HepG2 (cell line): ENCODE results near the gene BAMBI. TPM values are rescaled to one million over a fixed set of nuclear protein-coding genes. Genes with fewer than 3 reads are reported as not detected.

Source experiments
- ATAC-seq: fragments of 200-7000 bp; cut with Tn5 transposase; 3 replicates; pipeline ENCODE4 v1.9.1; 2020; ENCODE audit warnings: mild to moderate bottlenecking, moderate library complexity
- BruUV-seq: library from RNA; stranded (reverse); fragments of 400-500 nt; replicated peaks from 2 replicates; lab custom pipeline; 2021; lab: Mats Ljungman, UMichigan
- CTCF ChIA-PET: fragments of 300-600 bp; formaldehyde crosslinking; extraction: SDS; loops from one replicate; lab custom pipeline; 2021; ENCODE audit warnings: low total read pairs, inconsistent platforms, low intra/inter-chr PET ratio; lab: Yijun Ruan, JAX
- POLR2A ChIA-PET: fragments of 350-600 bp; sonication (Branson Sonifier 250); formaldehyde crosslinking; loops from one replicate; lab custom pipeline; 2020; ENCODE audit warnings: antibody characterized with exemption, inconsistent platforms; lab: Yijun Ruan, JAX
- DNase-seq: peaks from one replicate; pipeline ENCODE4 v3.0.0-alpha.2; 2015; ENCODE audit warnings: low spot score
- FAIRE-seq: peaks from 3 replicates; lab custom pipeline; 2011; peaks lifted over from hg19 to GRCh38; lab: Jason Lieb, UNC
- H2AFZ ChIP-seq: one replicate; pipeline ENCODE4 v1.6.1; 2011; ENCODE audit warnings: low read length, inconsistent platforms
- H3K27ac ChIP-seq: fragments of 300-600 bp; 3 replicates; pipeline ENCODE4 v1.8.0; 2011; ENCODE audit warnings: mixed run types, mild to moderate bottlenecking, mixed read lengths, low read length, inconsistent platforms; ENCODE audit not compliant: insufficient read depth; ENCODE audit errors: extremely low read length
- H3K27me3 ChIP-seq, 2 experiments: fragments of 200-600 bp in 1 of 2; 2 replicates in 1 of 2; 3 replicates in 1 of 2; pipeline versions ENCODE4 v1.6.0 to v1.8.0; 2011; ENCODE audit warnings: low read length in 2 of 2, mild to moderate bottlenecking in 2 of 2, moderate library complexity in 2 of 2, inconsistent platforms in 1 of 2; ENCODE audit not compliant: insufficient read depth in 2 of 2, control insufficient read depth in 1 of 2
- H3K36me3 ChIP-seq, 2 experiments: fragments of 200-600 bp in 1 of 2; replicated peaks in 1 of 2; 2 replicates in 1 of 2; 3 replicates in 1 of 2; pipeline versions ENCODE4 v1.5.1 to v1.8.0; 2011; ENCODE audit warnings: low read length in 2 of 2, inconsistent platforms in 1 of 2; ENCODE audit not compliant: insufficient read depth in 2 of 2, control insufficient read depth in 1 of 2
- H3K4me1 ChIP-seq: 2 replicates; pipeline ENCODE4 v1.5.1; 2012; ENCODE audit warnings: low read length, inconsistent platforms; ENCODE audit not compliant: insufficient read depth
- H3K4me2 ChIP-seq: 2 replicates; pipeline ENCODE4 v1.6.0; 2011; ENCODE audit warnings: low read depth, low read length, inconsistent platforms
- H3K4me3 ChIP-seq, 3 experiments: fragments of 200-600 bp in 1 of 3; sonication (generic), shearing (Covaris generic) in 1 of 3; replicated peaks in 1 of 3; 2 replicates each; pipeline ENCODE4 v1.5.1; 2011 to 2016; ENCODE audit warnings: low read length in 3 of 3, inconsistent platforms in 2 of 3, low read depth in 2 of 3, mild to moderate bottlenecking in 2 of 3, control low read depth in 1 of 3, mixed read lengths in 1 of 3; ENCODE audit not compliant: insufficient read depth in 1 of 3
- H3K79me2 ChIP-seq: one replicate; pipeline ENCODE4 v1.6.1; 2011; ENCODE audit warnings: low read length, inconsistent platforms; ENCODE audit not compliant: insufficient read depth
- H3K9ac ChIP-seq: 2 replicates; pipeline ENCODE4 v1.6.0; 2011; ENCODE audit warnings: mild to moderate bottlenecking, low read depth, low read length, inconsistent platforms; ENCODE audit not compliant: insufficient read depth
- H3K9me3 ChIP-seq: 2 replicates; pipeline ENCODE4 v1.5.1; 2012; ENCODE audit warnings: mild to moderate bottlenecking, low read length
- H4K20me1 ChIP-seq: 2 replicates; pipeline ENCODE4 v1.6.0; 2011; ENCODE audit warnings: inconsistent platforms, mild to moderate bottlenecking, low read length, moderate library complexity; ENCODE audit not compliant: insufficient read depth
- ETS1 ChIP-seq: sonication (generic); formaldehyde crosslinking; IDR thresholded peaks from 2 replicates; pipeline ENCODE4 v1.4.0; 2020; ENCODE audit warnings: missing genetic modification reagents
- POLR2G ChIP-seq: fragments of 200-400 bp; formaldehyde crosslinking; IDR thresholded peaks from 2 replicates; pipeline ENCODE4 v1.6.1; 2018; ENCODE audit warnings: mild to moderate bottlenecking, low read depth, low read length, moderate library complexity
- TCF7 ChIP-seq: sonication (generic); IDR thresholded peaks from 2 replicates; pipeline ENCODE4 v1.6.1; 2016; ENCODE audit warnings: antibody characterized with exemption, low read depth
- TEAD3 ChIP-seq: optimal IDR thresholded peaks from 2 replicates; pipeline ENCODE3; 2016; ENCODE audit warnings: borderline replicate concordance
- ZKSCAN8 ChIP-seq: IDR thresholded peaks from 2 replicates; pipeline ENCODE4 v1.6.1; 2016; ENCODE audit warnings: borderline replicate concordance, missing genetic modification reagents, missing compliant biosample characterization
- ZNF329 ChIP-seq: sonication (generic); formaldehyde crosslinking; IDR thresholded peaks from 2 replicates; pipeline ENCODE4 v1.9.0; 2021; ENCODE audit warnings: low read depth, mild to moderate bottlenecking, missing genetic modification reagents
- WGBS: methylation state at CpG from one replicate; pipeline ENCODE4 v1.1.6; 2017; ENCODE audit warnings: low lambda C conversion rate; 5-methylcytosine and 5-hydroxymethylcytosine counted together
- in situ Hi-C: cut with HindIII; loops from 2 replicates; pipeline ENCODE4 v1.10.0; 2017; ENCODE audit warnings: low pct_unique_long_range_greater_than_20kb; ENCODE audit not compliant: extremely low pct_ligation_motif_present
- intact Hi-C: fragments of 100-400 bp; cut with micrococcal nuclease; formaldehyde crosslinking; loops from one replicate; pipeline ENCODE4 v1.10.0; 2022; ENCODE audit not compliant: unreplicated experiment
- polyA plus RNA-seq, 8 experiments: library from polyadenylated mRNA; depleted of rRNA in 3 of 8; stranded (reverse) in 7 of 8; unstranded in 1 of 8; fragments of >200 nt; fragmentation: Illumina TruSeq in 4 of 8; extraction: Trizol in 4 of 8; gene quantifications; 2 replicates each; pipeline versions ENCODE4 v1.2.1 to v1.2.3, GENCODE V29; 2011 to 2016; ENCODE audit warnings: low read depth in 4 of 8, missing spikeins in 1 of 8, mixed read lengths in 1 of 8; ENCODE audit not compliant: insufficient read depth in 1 of 8
- total RNA-seq, 5 experiments: library from RNA; depleted of rRNA; stranded (reverse); fragments of >200 nt; fragmentation: Illumina TruSeq; extraction: Trizol; gene quantifications; 2 replicates each; pipeline ENCODE4 v1.2.3, GENCODE V29; 2016; ENCODE audit warnings: low read depth in 1 of 5
- TF ChIP-seq, protein P1 (sequence below): sonication (generic); formaldehyde crosslinking; IDR thresholded peaks from 2 replicates; pipeline ENCODE4 v1.8.1; 2023; ENCODE audit warnings: mild to moderate bottlenecking, missing genetic modification reagents

Gene BAMBI
- total and polyA plus RNA-seq, 2 of the 13 experiments (the other 11 are each of a cell fraction or from before 2014, with no cell fraction given): 12.0 to 23.6 TPM

DNA sequence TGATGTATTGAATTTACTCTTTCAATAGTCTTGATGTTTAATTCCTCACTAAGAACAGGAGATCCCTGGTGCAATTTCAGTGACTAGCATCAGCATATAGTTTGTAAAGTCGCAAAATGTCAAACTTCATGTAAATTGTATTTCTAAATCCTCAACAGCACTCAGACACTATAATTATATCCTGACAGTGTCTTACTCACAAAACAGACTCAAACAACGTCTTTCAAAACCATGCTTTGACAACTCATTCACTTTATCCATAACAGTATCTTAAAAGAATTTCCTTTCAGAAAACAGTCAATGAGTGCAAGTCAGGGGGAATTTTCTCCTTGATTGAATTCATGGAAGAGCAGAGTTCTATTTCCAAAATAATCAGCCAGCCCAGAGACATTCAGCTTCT, 20.8 kb downstream of the BAMBI start:
- no peak for DNase-seq
- no peak for FAIRE-seq
- TF ChIP-seq ZKSCAN8 (no peak), TCF7 (no peak), POLR2G (no peak)
- TF ChIP-seq, protein P1, sequence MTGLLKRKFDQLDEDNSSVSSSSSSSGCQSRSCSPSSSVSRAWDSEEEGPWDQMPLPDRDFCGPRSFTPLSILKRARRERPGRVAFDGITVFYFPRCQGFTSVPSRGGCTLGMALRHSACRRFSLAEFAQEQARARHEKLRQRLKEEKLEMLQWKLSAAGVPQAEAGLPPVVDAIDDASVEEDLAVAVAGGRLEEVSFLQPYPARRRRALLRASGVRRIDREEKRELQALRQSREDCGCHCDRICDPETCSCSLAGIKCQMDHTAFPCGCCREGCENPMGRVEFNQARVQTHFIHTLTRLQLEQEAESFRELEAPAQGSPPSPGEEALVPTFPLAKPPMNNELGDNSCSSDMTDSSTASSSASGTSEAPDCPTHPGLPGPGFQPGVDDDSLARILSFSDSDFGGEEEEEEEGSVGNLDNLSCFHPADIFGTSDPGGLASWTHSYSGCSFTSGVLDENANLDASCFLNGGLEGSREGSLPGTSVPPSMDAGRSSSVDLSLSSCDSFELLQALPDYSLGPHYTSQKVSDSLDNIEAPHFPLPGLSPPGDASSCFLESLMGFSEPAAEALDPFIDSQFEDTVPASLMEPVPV (CRISPR knock-in tag): no peak
- ATAC-seq: no peak
- BruUV-seq: no TSS peak
- ChIA-PET POLR2A (no interaction called here), CTCF (no interaction called here)
- H2AFZ ChIP-seq: no peak overlapping the region
- H3K4me1 ChIP-seq: no peaks in the 10 kb centered on the region
- no peak overlapping the region for H3K4me3 ChIP-seq
- H3K27me3 ChIP-seq: no peaks in the 10 kb centered on the region; a peak in 2 of 5 replicates
- no peaks in the 10 kb centered on the region for H3K36me3 ChIP-seq
- in situ Hi-C loops (no loop called here), intact Hi-C loops (no loop called here)
- no peak overlapping the region for H3K4me2 ChIP-seq
- no peaks in the 10 kb centered on the region for H3K79me2 ChIP-seq
- H3K9me3 ChIP-seq: no peaks in the 10 kb centered on the region
- 19% methylated on average over 2 of the region's 2 CpGs for WGBS
- H3K27ac ChIP-seq: no peak overlapping the region
- H4K20me1 ChIP-seq: no peaks in the 10 kb centered on the region
- H3K9ac ChIP-seq: no peak overlapping the region

GRCh38 chr10:28704464-28705161, 27.3 kb downstream of the BAMBI start:
- Histone ChIP-seq H3K4me3 (no peak overlapping the region), H3K27me3 (peaks cover 0 to 6% of the 10 kb centered on the region in 2 experiments; a peak in 3 of 5 replicates), H3K9ac (no peak overlapping the region), H4K20me1 (no peaks in the 10 kb centered on the region), H3K27ac (no peak overlapping the region), H3K36me3 (no peaks in the 10 kb centered on the region), H2AFZ (no peak overlapping the region), H3K79me2 (no peaks in the 10 kb centered on the region), H3K9me3 (no peaks in the 10 kb centered on the region), H3K4me1 (no peaks in the 10 kb centered on the region), H3K4me2 (no peak overlapping the region)
- TF ChIP-seq ETS1 (no peak), TEAD3 (CRISPR knock-in tag) (no peak), ZNF329 (CRISPR knock-in tag) (no peak)
- FAIRE-seq (no peak), ATAC-seq (no peak), DNase-seq (no peak)
- intact Hi-C loops: no loop called here
- WGBS: 57% methylated on average over 12 of the region's 12 CpGs
- CTCF ChIA-PET: no interaction called here
- no TSS peak for BruUV-seq
- POLR2A ChIA-PET: no interaction called here
- in situ Hi-C loops: no loop called here
